Spleen (tissue), 11 donors: ENCODE results near the gene ITM2C. TPM values are rescaled to one million over a fixed set of nuclear protein-coding genes. Genes with fewer than 3 reads are reported as not detected.

Source experiments
- DNase-seq: peaks from one replicate; pipeline ENCODE4 v3.0.0-alpha.2; 2020
- H3K27ac ChIP-seq, 8 donors: fragments of 200-600 bp; sonication (generic) in 7 of 8; 1 replicate in 4 of 8; 2 replicates in 4 of 8; pipeline versions ENCODE4 v1.5.0 to v1.8.0; 2016 to 2021; ENCODE audit warnings: inconsistent platforms in 4 of 8, mild to moderate bottlenecking in 4 of 8, moderate library complexity in 1 of 8
- H3K27me3 ChIP-seq, 7 donors: fragments of 200-600 bp; sonication (generic) in 6 of 7; replicated peaks in 1 of 7; 1 replicate in 4 of 7; 2 replicates in 3 of 7; pipeline versions ENCODE4 v1.5.0 to v1.8.0; 2016 to 2021; ENCODE audit warnings: inconsistent platforms in 3 of 7, mild to moderate bottlenecking in 1 of 7
- H3K36me3 ChIP-seq, 6 donors: fragments of 200-600 bp; sonication (generic) in 5 of 6; 1 replicate in 4 of 6; 2 replicates in 2 of 6; pipeline versions ENCODE4 v1.5.0 to v1.8.0; 2016 to 2021; ENCODE audit warnings: inconsistent platforms in 2 of 6
- H3K4me1 ChIP-seq, 6 donors: fragments of 200-600 bp; sonication (generic) in 5 of 6; 1 replicate in 3 of 6; 2 replicates in 3 of 6; pipeline versions ENCODE4 v1.5.0 to v1.8.0; 2016 to 2021; ENCODE audit warnings: inconsistent platforms in 3 of 6
- H3K4me3 ChIP-seq, 8 donors: fragments of 200-600 bp; sonication (generic) in 7 of 8; 1 replicate in 4 of 8; 2 replicates in 4 of 8; pipeline versions ENCODE4 v1.5.0 to v1.8.0; 2016 to 2021; ENCODE audit warnings: inconsistent platforms in 4 of 8, mild to moderate bottlenecking in 4 of 8, moderate library complexity in 2 of 8
- H3K9me3 ChIP-seq, 8 donors: fragments of 200-600 bp; sonication (generic) in 7 of 8; 1 replicate in 4 of 8; 2 replicates in 4 of 8; pipeline versions ENCODE4 v1.5.0 to v1.8.0; 2016 to 2021; ENCODE audit warnings: inconsistent platforms in 4 of 8
- POLR2A ChIP-seq, 3 donors: fragments of 450-650 bp; IDR thresholded peaks; one replicate each; pipeline ENCODE4 v1.5.1; 2017; ENCODE audit warnings: antibody characterized with exemption in 3 of 3, mild to moderate bottlenecking in 1 of 3
- POLR2AphosphoS5 ChIP-seq, 3 donors: sonication (generic); formaldehyde crosslinking; IDR thresholded peaks; one replicate each; pipeline ENCODE4 v1.5.1; 2017; ENCODE audit warnings: antibody characterized with exemption in 3 of 3
- WGBS, 5 donors: extraction: QIAGEN DNeasy Blood & Tissue Kit in 3 of 5; methylation state at CpG; one replicate each; pipeline versions ENCODE4 v1.1.5 to v1.1.7; 2013 to 2018; 5-methylcytosine and 5-hydroxymethylcytosine counted together
- intact Hi-C: fragments of 100-400 bp; cut with DNase I; formaldehyde crosslinking; loops from one replicate; pipeline ENCODE4 v1.15.0; 2023; ENCODE audit warnings: low total_unique reads
- polyA plus RNA-seq, 3 donors: library from polyadenylated mRNA; stranded (reverse); fragments of 200-250 nt; gene quantifications; one replicate each; pipeline ENCODE4 v1.2.1, GENCODE V29; 2013
- total RNA-seq, 7 donors: library from RNA; depleted of rRNA in 3 of 7; stranded (reverse); fragments of >200 nt in 3 of 7; fragmentation: NEBNext Ultra II Directional in 4 of 7; extraction: Animal tissue kit (Norgen Biotek cat#: 25700) in 4 of 7; gene quantifications; one replicate each; pipeline versions ENCODE4 v1.1.0 to v1.2.1, GENCODE V29; 2016 to 2021
- TF ChIP-seq, protein P1 (sequence below), 11 experiments: fragments of 200-600 bp in 7 of 11; fragments of 450-650 bp in 4 of 11; sonication (generic) in 4 of 11; IDR thresholded peaks in 8 of 11; conservative IDR thresholded peaks in 3 of 11; 1 replicate in 7 of 11; 2 replicates in 4 of 11; pipeline versions ENCODE4 v1.4.0 to v1.8.0; 2016 to 2021; ENCODE audit warnings: antibody characterized with exemption in 11 of 11, inconsistent platforms in 4 of 11, mild to moderate bottlenecking in 1 of 11
- donor health status: healthy with polysubstance abuse.
- donor health status: DM: no; HTN: no; CAD: no; lungs with moderate emphysema.
- donor health status: DM: no; HTN: no; CAD: no.
- donor health status: Bipolar disorder and iron deficiency.
- donor health status: healthy.
- donor health status: DM: no; HTN: no; CAD: no.
- donor health status: DM: yes; HTN: yes; CAD: no.

The ITM2C gene
- total and polyA plus RNA-seq, 10 donors: 58.5 to 150 (median 93.7) TPM

DNA sequence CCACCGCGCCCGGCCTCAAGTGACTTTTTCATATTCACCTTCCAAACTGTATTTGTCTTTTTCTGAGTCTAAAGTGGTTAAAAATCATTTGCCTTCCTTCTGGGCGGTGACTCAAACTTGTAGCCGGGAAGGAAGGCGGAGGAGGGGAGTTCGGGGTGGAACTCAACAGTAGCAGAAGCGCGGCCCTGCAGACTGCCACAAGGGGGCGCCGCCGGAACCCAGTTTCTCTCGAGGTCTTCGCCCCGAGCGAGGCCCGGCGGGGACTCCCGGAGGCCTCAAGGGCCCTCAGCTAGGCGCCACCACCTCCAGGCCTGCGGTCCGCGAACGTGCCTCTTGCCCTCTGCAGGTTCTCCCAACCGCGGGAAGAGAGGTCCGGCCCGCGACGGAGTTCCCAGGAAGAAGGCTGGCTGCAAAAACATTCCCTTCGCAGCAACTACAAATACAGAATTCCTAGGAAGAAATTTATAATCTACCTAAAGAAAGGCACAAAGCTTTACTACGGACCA lies 16.8 kb upstream of the ITM2C start:
- Histone ChIP-seq H3K4me1 (peaks cover 0 to 12% (median 8%) of the 10 kb centered on the region in 6 donors), H3K27me3 (peaks cover 0 to 40% (median 6%) of the 10 kb centered on the region in 7 donors), H3K9me3 (peaks cover 0 to 6% (median 0%) of the 10 kb centered on the region in 8 donors), H3K27ac (no peak overlapping the region), H3K36me3 (no peaks in the 10 kb centered on the region), H3K4me3 (peak overlapping the region in 1 of 8 donors; percentile 35)
- TF ChIP-seq, protein P1, sequence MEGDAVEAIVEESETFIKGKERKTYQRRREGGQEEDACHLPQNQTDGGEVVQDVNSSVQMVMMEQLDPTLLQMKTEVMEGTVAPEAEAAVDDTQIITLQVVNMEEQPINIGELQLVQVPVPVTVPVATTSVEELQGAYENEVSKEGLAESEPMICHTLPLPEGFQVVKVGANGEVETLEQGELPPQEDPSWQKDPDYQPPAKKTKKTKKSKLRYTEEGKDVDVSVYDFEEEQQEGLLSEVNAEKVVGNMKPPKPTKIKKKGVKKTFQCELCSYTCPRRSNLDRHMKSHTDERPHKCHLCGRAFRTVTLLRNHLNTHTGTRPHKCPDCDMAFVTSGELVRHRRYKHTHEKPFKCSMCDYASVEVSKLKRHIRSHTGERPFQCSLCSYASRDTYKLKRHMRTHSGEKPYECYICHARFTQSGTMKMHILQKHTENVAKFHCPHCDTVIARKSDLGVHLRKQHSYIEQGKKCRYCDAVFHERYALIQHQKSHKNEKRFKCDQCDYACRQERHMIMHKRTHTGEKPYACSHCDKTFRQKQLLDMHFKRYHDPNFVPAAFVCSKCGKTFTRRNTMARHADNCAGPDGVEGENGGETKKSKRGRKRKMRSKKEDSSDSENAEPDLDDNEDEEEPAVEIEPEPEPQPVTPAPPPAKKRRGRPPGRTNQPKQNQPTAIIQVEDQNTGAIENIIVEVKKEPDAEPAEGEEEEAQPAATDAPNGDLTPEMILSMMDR (IDR thresholded peaks at IDR 0.05 in 8 of 11, conservative IDR thresholded peaks at IDR 0.05 in 3 of 11): peak; percentile 64 to 95 (median 90)
- TF ChIP-seq POLR2AphosphoS5 (IDR thresholded peaks at IDR 0.05) (peak in 2 of 3 donors; percentile 30 to 42), POLR2A (IDR thresholded peaks at IDR 0.05) (no peak)
- DNase-seq: peak; percentile 96
- 8 to 14% (median 13%) methylated on average over 29 to 32 of the region's 32 CpGs for WGBS, 5 donors
- intact Hi-C loops: loop anchor here (5.0 kb wide), 1 partner anchor 64 kb away; no protein-coding TSS in a partner anchor

DNA sequence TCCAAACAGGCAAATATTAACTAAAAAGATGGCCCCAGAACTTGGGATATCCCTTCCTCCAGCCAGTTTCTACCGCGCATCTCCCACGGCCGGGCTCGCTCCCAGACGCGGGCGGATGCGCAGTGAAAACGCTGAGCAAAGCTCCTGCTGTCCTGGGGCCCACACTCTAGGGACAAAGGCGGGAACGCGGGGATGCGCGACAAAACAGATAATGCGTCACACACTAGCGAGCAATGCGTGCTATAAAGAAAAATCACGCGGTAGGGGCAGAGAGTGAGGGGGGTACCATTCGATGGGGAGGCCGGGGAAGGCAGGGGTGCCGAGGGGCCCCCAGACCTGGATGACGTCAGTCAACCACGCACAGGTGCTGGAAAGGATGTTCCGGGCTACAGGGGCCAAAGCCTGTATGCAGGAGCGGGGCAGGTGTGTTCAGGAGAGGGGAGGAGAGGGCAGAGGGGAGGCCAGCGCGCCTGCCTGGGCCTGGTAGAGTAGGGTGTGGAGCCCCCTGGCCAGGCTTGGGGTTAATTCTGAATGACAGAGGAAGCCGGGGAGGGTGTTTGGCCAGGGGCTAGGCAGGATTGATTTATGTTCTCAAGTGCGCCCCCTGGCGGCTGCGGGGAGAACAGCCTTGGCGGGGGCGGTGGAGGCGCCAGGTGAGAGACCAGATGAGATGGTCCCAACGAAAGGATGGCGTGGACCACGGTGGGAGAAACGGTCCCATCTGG lies 14.9 kb upstream of the ITM2C start:
- WGBS, 5 donors: 63 to 70% (median 63%) methylated on average over 38 to 40 of the region's 40 CpGs
- DNase-seq: peak; percentile 91
- Histone ChIP-seq H3K27ac (no peak overlapping the region), H3K4me1 (peaks cover 0 to 12% (median 8%) of the 10 kb centered on the region in 6 donors), H3K27me3 (peaks cover 0 to 56% (median 7%) of the 10 kb centered on the region in 7 donors), H3K4me3 (no peak overlapping the region), H3K36me3 (no peaks in the 10 kb centered on the region), H3K9me3 (peaks cover 0 to 6% (median 0%) of the 10 kb centered on the region in 8 donors)
- no peak for TF ChIP-seq POLR2A (IDR thresholded peaks at IDR 0.05)
- TF ChIP-seq, protein P1 (IDR thresholded peaks at IDR 0.05 in 8 of 11, conservative IDR thresholded peaks at IDR 0.05 in 3 of 11): peak; percentile 67 to 93 (median 85)
- intact Hi-C loops: loop anchor here (5.0 kb wide), 1 partner anchor 63 kb away; no protein-coding TSS in a partner anchor

DNA sequence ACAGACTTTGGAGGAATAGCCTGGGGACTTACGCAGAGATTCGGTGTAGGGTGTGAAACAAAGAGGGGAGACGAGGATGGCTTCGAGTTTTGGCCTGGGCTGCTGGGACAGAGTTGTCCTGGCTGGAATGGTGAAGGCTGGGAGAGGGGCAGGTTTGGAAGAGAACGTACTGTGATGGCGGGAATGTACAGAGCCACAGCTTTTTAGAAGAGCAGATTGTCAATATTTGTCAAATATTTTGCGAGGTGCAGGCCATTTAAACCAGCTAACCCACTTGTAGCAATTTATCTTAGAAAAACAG lies 14.4 kb upstream of the ITM2C start:
- no peak for TF ChIP-seq POLR2A (IDR thresholded peaks at IDR 0.05)
- TF ChIP-seq, protein P1 (IDR thresholded peaks at IDR 0.05 in 8 of 11, conservative IDR thresholded peaks at IDR 0.05 in 3 of 11): peak in 3 of 11 experiments; percentile 12 to 54 (median 52)
- Histone ChIP-seq H3K4me3 (no peak overlapping the region), H3K27ac (no peak overlapping the region), H3K27me3 (peaks cover 0 to 61% (median 7%) of the 10 kb centered on the region in 7 donors), H3K4me1 (peaks cover 0 to 12% (median 8%) of the 10 kb centered on the region in 6 donors), H3K36me3 (no peaks in the 10 kb centered on the region), H3K9me3 (peaks cover 0 to 6% (median 0%) of the 10 kb centered on the region in 8 donors)
- WGBS, 5 donors: 59 to 77% (median 73%) methylated on average over 7 of the region's 7 CpGs
- intact Hi-C loops: no loop called here
- no peak for DNase-seq

DNA sequence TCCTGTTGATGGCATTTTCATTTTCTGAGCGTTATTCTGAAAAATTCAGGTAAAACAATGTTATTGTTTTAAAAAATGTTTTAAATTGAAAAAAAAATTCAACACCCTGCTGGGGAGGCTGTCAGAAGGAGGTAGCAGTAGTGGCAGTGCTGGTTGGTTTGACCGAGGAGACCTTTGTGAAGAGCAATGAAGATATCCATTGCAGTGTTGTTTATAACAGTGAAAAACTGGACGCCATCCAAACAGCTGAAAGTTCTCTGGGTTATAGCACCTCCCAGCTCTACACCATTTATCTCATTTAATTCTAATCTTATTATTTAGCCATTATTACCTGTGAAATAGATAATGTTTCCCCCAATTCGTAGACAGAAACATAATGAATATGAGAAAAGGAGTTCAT lies 12.6 kb upstream of the ITM2C start:
- H3K27me3 ChIP-seq: peaks cover 0 to 77% (median 9%) of the 10 kb centered on the region in 7 donors
- WGBS, 5 donors: 82 to 91% (median 86%) methylated on average over 4 of the region's 4 CpGs
- H3K9me3 ChIP-seq: no peaks in the 10 kb centered on the region
- TF ChIP-seq POLR2AphosphoS5 (IDR thresholded peaks at IDR 0.05): no peak
- TF ChIP-seq, protein P1 (IDR thresholded peaks at IDR 0.05 in 8 of 11, conservative IDR thresholded peaks at IDR 0.05 in 3 of 11): no peak
- TF ChIP-seq POLR2A (IDR thresholded peaks at IDR 0.05): no peak
- no peak for DNase-seq
- H3K4me3 ChIP-seq: no peak overlapping the region
- no peak overlapping the region for H3K27ac ChIP-seq
- intact Hi-C loops: no loop called here
- H3K4me1 ChIP-seq: peaks cover 0 to 12% (median 8%) of the 10 kb centered on the region in 6 donors
- H3K36me3 ChIP-seq: no peaks in the 10 kb centered on the region
